ENCODE measurements around the gene MDC1. TPM values are rescaled to one million over a fixed set of nuclear protein-coding genes. Genes with fewer than 3 reads are reported as not detected.

Gene MDC1
- total and polyA plus RNA-seq, 2 of the 13 experiments (the other 11 are each of a cell fraction or from before 2014, with no cell fraction given), result 8.4 to 14.0 TPM

- TF ChIP-seq KIAA2018 (CRISPR knock-in tag; IDR thresholded peaks at IDR 0.05; ENCODE audit: borderline replicate concordance) (0 out of 2 replicates have a peak, but pooled peaks have one; percentile 56), ZNF609 (CRISPR knock-in tag; IDR thresholded peaks at IDR 0.05; ENCODE audit: borderline replicate concordance) (no peak; the same call in 1 of the 2 replicates), ZFP36L1 (CRISPR knock-in tag; IDR thresholded peaks at IDR 0.05) (0 out of 2 replicates have a peak, but pooled peaks have one; percentile 23), NFATC3 (CRISPR knock-in tag; IDR thresholded peaks at IDR 0.05) (peak; percentile 87; the same call in 1 of the 2 replicates), NFAT5 (CRISPR knock-in tag; IDR thresholded peaks at IDR 0.05) (no peak), ZNF891 (CRISPR knock-in tag; IDR thresholded peaks at IDR 0.05) (peak; percentile 93; the same call in 1 of the 2 replicates), ZNF12 (CRISPR knock-in tag; IDR thresholded peaks at IDR 0.05) (peak; percentile 13; the same call in 1 of the 2 replicates), MEF2D (CRISPR knock-in tag; IDR thresholded peaks at IDR 0.05) (peak; percentile 75; the same call in 1 of the 2 replicates), KDM4B (CRISPR knock-in tag; IDR thresholded peaks at IDR 0.05) (peak; percentile 82; the same call in 1 of the 2 replicates)
Observed at GRCh38 chr6:30672445-30673253, 44.4 kb downstream of the MDC1 start, which contains the start of gene DHX16 (continued).

Data from HepG2 (cell line).